Effector CD8-positive, alpha-beta T cell (primary cell): ENCODE measurements around the gene STMN3.

ENCODE experiments used
- DNase-seq: peaks from one replicate; lab custom pipeline; 2025; lab: John Stamatoyannopoulos, UW

Gene STMN3

GRCh38 chr20:63692436-63693082 is 39.3 kb upstream of the STMN3 start:
- DNase-seq, result no peak

DNA sequence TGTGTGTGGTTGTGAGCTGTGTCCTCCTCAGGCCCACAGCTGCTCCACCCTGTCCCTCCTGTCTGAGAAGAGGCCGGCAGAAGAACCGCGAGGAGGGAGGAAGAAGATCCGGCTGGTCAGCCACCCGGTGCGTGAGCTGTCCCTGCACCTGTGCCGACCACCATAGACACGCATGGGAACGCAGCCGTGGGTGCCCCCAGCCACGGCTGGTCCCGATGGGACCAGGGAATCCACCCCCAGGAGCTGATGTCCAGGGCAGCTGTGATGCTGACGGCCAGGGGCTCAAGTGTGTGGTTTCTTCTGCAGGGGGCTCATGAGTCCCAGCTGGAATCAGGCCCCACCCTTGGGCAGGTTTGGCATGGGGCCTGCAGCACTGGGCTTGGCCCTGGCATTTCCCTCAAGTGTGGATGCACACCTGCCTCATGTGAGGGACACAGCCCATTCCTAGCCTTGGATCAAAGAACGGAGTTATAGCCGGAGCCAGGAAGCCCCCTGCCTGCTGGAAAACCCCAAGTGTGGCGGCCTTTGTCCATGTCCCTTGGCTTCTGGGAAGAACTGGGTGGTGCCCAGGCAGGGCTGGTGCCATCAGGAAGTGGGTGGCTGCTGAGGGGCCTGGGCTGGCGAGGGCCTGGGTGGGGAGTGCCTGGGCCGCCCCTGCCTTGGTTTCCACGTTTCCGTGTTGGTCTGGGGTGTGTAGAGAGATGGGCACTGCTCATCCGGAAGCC is 38.6 kb upstream of the STMN3 start:
- no peak for DNase-seq

DNA sequence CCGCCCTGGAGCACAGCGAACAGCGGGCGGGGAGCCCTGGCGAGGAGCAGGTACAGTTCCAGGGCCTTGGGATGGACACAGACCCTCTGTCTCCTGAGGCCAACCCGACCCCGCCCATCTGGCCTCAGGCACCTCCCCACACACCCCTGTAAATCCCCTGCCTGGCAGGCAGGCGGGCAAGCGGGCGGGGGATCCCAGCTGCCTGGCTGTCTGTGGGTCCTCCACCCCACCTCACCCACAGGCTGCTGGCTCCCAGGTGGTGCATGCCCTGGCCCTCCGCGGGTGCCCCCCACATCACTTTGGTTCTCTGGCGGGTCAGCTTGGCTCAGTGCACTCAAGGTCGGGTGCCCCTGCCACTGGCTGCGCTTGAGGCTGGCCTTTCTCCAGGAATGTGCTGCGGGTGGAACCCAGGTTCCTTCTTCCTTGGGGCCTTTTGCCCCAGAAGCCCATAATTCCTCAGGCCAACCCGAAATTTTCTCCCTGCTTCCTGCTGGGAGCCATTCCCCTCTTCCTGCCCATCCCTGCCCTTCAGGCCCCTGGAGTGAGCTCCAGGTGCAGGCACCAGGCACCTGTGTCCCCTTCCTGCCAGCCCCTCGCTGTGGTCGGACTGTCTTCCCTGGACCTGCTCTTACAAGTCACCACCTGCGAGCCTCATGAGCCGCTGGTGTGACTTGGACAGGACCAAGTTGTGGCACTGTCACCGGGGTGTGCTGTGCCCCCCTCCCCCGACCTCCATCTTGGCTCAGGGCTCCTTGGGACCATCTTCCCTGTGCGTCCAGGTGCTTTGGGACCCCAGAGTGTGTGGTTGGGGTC is 37.9 kb upstream of the STMN3 start:
- DNase-seq, result no peak

GRCh38 chr20:63690003-63690897 is 37.0 kb upstream of the STMN3 start:
- no peak for DNase-seq

DNA sequence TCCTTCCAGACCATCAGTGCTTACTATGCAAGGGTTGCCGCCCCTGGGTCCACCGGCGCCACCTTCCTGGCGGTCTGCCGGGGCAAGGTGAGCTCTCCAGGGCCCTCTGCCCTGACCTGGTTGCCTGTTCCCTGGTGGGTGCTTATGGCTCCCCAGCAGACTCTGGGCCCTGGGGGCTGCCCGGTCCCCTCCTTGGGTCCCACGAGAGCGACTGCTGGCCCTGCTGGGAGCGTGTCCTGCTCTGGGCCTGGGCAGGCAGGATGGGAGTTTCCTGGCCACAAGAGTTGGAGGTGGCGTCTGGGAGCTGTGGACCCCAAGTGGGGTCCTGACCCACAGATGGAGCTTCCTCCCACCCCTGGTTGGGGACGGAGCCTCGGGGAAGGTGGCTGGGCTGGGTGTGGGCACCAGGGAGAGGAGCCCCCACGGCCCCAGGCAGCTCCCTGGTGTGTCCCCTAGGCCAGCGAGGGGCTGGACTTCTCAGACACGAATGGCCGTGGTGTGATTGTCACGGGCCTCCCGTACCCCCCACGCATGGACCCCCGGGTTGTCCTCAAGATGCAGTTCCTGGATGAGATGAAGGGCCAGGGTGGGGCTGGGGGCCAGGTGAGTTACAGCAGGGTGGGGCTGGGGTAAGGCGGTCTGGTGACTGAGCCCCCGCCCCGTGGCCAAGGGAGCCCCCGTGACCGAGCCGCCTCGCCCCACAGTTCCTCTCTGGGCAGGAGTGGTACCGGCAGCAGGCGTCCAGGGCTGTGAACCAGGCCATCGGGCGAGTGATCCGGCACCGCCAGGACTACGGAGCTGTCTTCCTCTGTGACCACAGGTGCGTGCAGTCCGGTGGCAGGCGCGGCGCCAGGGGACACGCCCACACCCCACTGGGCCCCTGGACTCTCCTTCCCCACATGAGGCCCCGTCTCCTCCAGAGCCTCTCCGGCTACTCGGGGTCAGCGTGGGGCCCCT is 36.1 kb upstream of the STMN3 start:
- DNase-seq, result no peak

GRCh38 chr20:63688228-63689045 is 35.2 kb upstream of the STMN3 start:
- no peak for DNase-seq

GRCh38 chr20:63687419-63688178 is 34.4 kb upstream of the STMN3 start:
- DNase-seq, result no peak

GRCh38 chr20:63686492-63687321 is 33.5 kb upstream of the STMN3 start:
- no peak for DNase-seq

DNA sequence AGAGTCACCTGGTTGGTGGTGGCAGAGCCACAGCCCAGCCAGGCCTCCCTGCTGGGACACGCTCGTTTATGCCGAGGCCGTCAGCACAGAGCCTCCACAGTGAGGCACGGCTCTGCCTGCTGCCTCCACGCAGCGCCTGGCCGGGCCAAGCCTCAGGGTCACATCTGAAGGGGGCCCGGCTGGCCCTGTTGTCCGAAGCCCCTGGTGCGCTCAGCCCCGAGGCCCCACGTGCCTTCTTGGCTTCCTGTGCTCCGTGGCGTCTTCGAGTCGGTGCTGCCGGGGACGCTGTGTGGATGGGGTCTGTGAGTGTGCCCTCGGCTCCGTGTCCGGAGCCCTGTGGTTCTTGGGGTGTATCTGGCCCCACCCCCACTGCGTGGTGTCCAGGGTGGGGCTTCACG is 32.9 kb upstream of the STMN3 start:
- no peak for DNase-seq

DNA sequence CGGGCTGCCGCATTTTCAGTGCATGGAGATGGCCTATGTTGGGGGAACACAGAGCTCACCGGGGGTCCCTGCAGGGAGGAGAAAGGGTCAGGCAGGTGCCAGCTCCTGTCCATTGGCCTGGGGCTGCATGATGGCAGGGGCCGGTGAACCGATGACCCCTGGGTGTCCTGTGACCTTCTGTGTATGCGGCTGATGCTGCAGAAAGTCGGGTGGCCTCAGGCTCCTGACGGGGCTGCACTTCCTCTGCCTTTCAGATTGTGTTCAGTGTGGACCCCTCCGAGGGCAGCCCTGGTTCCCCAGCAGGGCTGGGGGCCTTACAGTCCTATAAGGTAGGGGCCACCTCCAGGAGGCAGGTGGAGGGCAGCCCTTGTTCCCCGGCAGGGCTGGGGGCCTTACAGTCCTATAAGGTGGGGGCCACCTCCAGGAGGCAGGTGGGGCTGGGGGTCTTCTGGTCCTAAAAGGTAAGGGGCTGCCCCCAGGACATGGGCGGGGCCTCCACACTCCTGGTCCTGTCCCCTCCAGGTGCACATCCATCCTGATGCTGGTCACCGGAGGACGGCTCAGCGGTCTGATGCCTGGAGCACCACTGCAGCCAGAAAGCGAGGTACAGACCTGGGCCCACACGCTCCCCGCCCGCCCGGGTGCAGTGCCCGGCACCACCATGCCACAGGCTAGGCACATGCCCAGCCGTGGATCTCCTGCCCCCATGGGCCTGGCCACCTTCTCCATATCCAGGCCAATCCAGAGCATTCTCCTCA is 32.2 kb upstream of the STMN3 start:
- DNase-seq, result no peak

- DNase-seq, result no peak
Measured at GRCh38 chr20:63682384-63683139, 29.3 kb upstream of the STMN3 start.

GRCh38 chr20:63681609-63682142 is 28.5 kb upstream of the STMN3 start:
- DNase-seq, result no peak

DNA sequence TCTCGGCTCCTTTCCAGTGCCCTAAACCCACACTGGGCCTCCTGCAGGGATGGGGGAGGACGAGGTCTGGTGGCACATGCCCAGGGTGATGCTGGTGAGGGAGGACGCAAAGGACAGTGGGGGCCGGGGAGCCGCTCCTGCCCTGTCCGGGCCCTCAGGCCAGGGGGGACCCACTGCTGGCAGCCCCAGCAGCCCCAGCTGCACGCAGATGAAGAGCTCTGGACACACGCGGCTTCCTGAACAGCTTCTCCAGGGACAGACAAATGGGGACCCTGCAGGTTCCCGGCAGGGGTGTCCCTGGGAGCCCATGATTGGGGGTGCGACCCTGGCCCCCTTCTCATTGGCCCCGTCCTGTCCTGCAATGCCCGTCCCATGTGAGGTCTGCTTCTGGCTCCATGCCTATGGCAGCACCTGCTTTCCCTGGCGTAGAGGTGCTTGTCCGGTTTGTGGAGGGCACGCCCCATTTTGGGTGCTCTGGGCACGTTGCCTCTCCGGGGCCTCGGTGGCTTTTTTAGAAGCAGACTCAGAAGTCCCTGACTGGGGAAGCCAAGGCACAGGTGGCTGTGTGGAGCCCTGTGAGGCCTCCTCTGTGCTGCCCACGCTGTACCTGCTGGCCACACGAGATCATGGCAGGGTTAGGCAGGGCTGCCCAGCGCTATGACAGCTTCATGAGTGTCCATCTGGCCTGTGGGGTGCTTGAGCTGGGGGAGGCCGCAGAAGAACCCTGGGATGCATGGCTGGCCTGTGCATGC is 27.8 kb upstream of the STMN3 start:
- DNase-seq, result no peak

GRCh38 chr20:63680427-63680826 is 27.2 kb upstream of the STMN3 start:
- DNase-seq, result no peak

DNA sequence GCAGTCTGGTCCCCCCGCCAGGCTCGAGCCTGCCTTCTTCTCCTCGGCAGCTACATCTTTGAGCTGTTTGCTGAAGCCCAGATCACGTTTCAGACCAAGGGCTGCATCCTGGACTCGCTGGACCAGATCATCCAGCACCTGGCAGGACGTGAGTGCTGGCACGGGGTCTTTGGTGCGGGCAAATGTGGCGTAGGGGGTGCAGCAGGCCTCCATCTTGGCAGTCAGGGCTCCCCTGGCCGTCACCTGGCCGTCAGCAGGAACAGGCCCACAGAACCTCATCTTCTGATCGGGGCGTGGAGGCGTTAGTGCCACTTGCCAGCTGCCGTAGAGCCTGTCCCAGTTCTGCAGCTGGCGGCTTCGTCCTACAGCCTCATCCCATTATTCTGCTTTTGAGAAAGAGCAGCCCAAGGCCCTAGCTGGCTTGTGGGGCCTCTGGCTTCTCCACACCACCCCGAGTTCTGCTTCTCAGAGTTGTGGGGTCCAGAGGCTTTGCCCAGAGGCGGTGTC is 26.6 kb upstream of the STMN3 start:
- no peak for DNase-seq
